HG03457 (cell line): Measurements from ENCODE around the gene COL11A1.
"Not testable (repeated sequence)": the region's sequence is repeated elsewhere in the genome, so short reads cannot be mapped to it uniquely, and the experiment has no call there.

Experiments
- ATAC-seq: cut with Tn5 transposase; IDR thresholded peaks from one replicate; pipeline ENCODE4 v1.9.1; 2021; ENCODE audit warnings: moderate number of reproducible peaks; ENCODE audit not compliant: unreplicated experiment

COL11A1 gene

GRCh38 chr1:103087256-103087655, 21.1 kb downstream of the COL11A1 start:
- no peak for ATAC-seq

- no peak for ATAC-seq
These were observed 24.1 kb downstream of the COL11A1 start for GRCh38 chr1:103084181-103084580.

- ATAC-seq, result no peak
These were observed 32.9 kb downstream of the COL11A1 start for GRCh38 chr1:103075316-103076000.

GRCh38 chr1:103074224-103074623, 34.1 kb downstream of the COL11A1 start:
- ATAC-seq, result no peak

- no peak for ATAC-seq
These were observed 39.1 kb downstream of the COL11A1 start for GRCh38 chr1:103069201-103069600.

- ATAC-seq, result no peak
These were observed 44.4 kb downstream of the COL11A1 start for GRCh38 chr1:103063921-103064320.

GRCh38 chr1:103058391-103058790, 49.9 kb downstream of the COL11A1 start:
- ATAC-seq, result no peak

GRCh38 chr1:103056423-103056822, 51.9 kb downstream of the COL11A1 start:
- no peak for ATAC-seq

- not testable (repeated sequence) for ATAC-seq
These were observed 80.2 kb downstream of the COL11A1 start for GRCh38 chr1:103028110-103028509.

- no peak for ATAC-seq
These were observed 82.4 kb downstream of the COL11A1 start for GRCh38 chr1:103025858-103026409.

GRCh38 chr1:103024051-103024450, 84.3 kb downstream of the COL11A1 start:
- ATAC-seq, result no peak

GRCh38 chr1:103002005-103002404, 106.3 kb downstream of the COL11A1 start:
- no peak for ATAC-seq

GRCh38 chr1:102978874-102979273, 129.4 kb downstream of the COL11A1 start:
- no peak for ATAC-seq

GRCh38 chr1:102977292-102977691, 131.0 kb downstream of the COL11A1 start:
- ATAC-seq, result no peak

GRCh38 chr1:102970496-102971078, 137.7 kb downstream of the COL11A1 start:
- no peak for ATAC-seq

- ATAC-seq, result no peak
These were observed 140.5 kb downstream of the COL11A1 start for GRCh38 chr1:102967786-102968185.

GRCh38 chr1:102961549-102961948, 146.8 kb downstream of the COL11A1 start:
- no peak for ATAC-seq

- ATAC-seq, result no peak
These were observed 153.7 kb downstream of the COL11A1 start for GRCh38 chr1:102954576-102954975.

- no peak for ATAC-seq
These were observed 155.9 kb downstream of the COL11A1 start for GRCh38 chr1:102952400-102952799.

GRCh38 chr1:102942324-102942723, 166.0 kb downstream of the COL11A1 start:
- no peak for ATAC-seq

- ATAC-seq, result no peak
These were observed 166.9 kb downstream of the COL11A1 start for GRCh38 chr1:102941366-102941947.

- ATAC-seq, result no peak
These were observed 170.9 kb downstream of the COL11A1 start for GRCh38 chr1:102937401-102937800.
